OCI-LY1 (cell line): ENCODE results near the gene LDAF1.

Experiments used
- H2AFZ ChIP-seq: fragments of 200-600 bp; sonication (generic), shearing (Covaris generic); 2 replicates; pipeline ENCODE4 v1.6.0; 2014; ENCODE audit warnings: antibody characterized with exemption, mild to moderate bottlenecking, low read length
- H3F3A ChIP-seq: fragments of 200-600 bp; sonication (generic), shearing (Covaris generic); 2 replicates; pipeline ENCODE4 v1.6.0; 2014; ENCODE audit warnings: mild to moderate bottlenecking, antibody characterized with exemption, low read length, moderate library complexity; ENCODE audit not compliant: insufficient read depth
- H3K27ac ChIP-seq: fragments of 200-600 bp; sonication (generic); 2 replicates; pipeline ENCODE4 v1.5.1; 2014; ENCODE audit warnings: low read length, mixed run types, mild to moderate bottlenecking, low read depth; ENCODE audit not compliant: poor library complexity, severe bottlenecking
- H3K27me3 ChIP-seq: fragments of 200-600 bp; sonication (generic); 2 replicates; pipeline ENCODE4 v1.6.0; 2014; ENCODE audit warnings: antibody characterized with exemption, mild to moderate bottlenecking, low read length, moderate library complexity; ENCODE audit not compliant: insufficient read depth
- H3K36me3 ChIP-seq: fragments of 200-600 bp; sonication (generic); 2 replicates; pipeline ENCODE4 v1.6.1; 2014; ENCODE audit warnings: mild to moderate bottlenecking, antibody characterized with exemption, low read length, moderate library complexity, mixed read lengths; ENCODE audit not compliant: insufficient read depth
- H3K4me1 ChIP-seq: fragments of 200-600 bp; sonication (generic); 2 replicates; pipeline ENCODE4 v1.5.1; 2014; ENCODE audit warnings: mild to moderate bottlenecking, low read length, moderate library complexity; ENCODE audit not compliant: insufficient read depth, severe bottlenecking
- H3K4me2 ChIP-seq: fragments of 200-600 bp; sonication (generic), shearing (Covaris generic); 2 replicates; pipeline ENCODE4 v1.6.1; 2014; ENCODE audit warnings: low read length
- H3K4me3 ChIP-seq: fragments of 200-600 bp; sonication (generic); 2 replicates; pipeline ENCODE4 v1.5.1; 2014; ENCODE audit warnings: low read length, low read depth, mild to moderate bottlenecking, mixed read lengths; ENCODE audit not compliant: poor library complexity, severe bottlenecking
- H3K79me2 ChIP-seq: fragments of 200-600 bp; shearing (Covaris generic); 2 replicates; pipeline ENCODE4 v1.6.1; 2016; ENCODE audit warnings: mixed run types, low read length, mixed read lengths; ENCODE audit not compliant: insufficient read depth
- H3K9ac ChIP-seq: fragments of 200-600 bp; sonication (generic), shearing (Covaris generic); 2 replicates; pipeline ENCODE4 v1.6.1; 2014; ENCODE audit warnings: mild to moderate bottlenecking, low read length, mixed read lengths
- H3K9me2 ChIP-seq: fragments of 200-600 bp; sonication (generic), shearing (Covaris generic); 2 replicates; pipeline ENCODE4 v1.6.1; 2014; ENCODE audit warnings: low read depth, mild to moderate bottlenecking, low read length, mixed read lengths
- H3K9me3 ChIP-seq: fragments of 200-600 bp; shearing (Covaris generic); 2 replicates; pipeline ENCODE4 v1.6.1; 2014; ENCODE audit warnings: low read length, mixed read lengths
- H4K20me1 ChIP-seq: fragments of 200-600 bp; sonication (generic), shearing (Covaris generic); 2 replicates; pipeline ENCODE4 v1.6.0; 2016; ENCODE audit warnings: mild to moderate bottlenecking, low read length; ENCODE audit not compliant: insufficient read depth
- CTCF ChIP-seq: fragments of 200-600 bp; sonication (generic), shearing (Covaris generic); IDR thresholded peaks from 2 replicates; pipeline ENCODE4 v1.5.1; 2017; ENCODE audit warnings: mild to moderate bottlenecking, antibody characterized with exemption, low read length, moderate library complexity, mixed read lengths
- EZH2 ChIP-seq: fragments of 200-600 bp; sonication (generic), shearing (Covaris generic); IDR thresholded peaks from 2 replicates; pipeline ENCODE4 v1.8.0; 2017; ENCODE audit warnings: borderline replicate concordance, mixed run types, mild to moderate bottlenecking, antibody characterized with exemption, low read length, moderate library complexity, mixed read lengths

The LDAF1 gene

DNA sequence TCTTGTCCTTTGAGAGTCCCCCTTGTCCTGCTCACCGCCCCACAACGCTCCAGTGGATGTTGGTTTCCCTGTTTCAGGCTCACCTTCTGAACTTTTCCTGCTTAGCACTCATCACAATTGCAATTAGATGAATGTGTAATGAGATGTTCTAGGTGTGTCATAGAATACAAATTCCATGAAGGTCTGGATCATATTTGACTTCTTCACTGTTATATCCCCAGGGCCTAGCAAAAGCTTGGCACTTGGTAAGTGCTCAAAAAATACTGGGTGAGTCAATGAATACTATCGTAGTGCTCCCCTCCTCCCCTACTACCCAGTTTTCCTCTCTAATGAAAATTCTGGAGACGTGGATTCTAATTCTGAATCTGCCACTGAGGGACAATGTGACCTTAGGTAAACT, 40.9 kb upstream of the LDAF1 start:
- no peak overlapping the region for H3K9ac ChIP-seq
- no peaks in the 10 kb centered on the region for H3F3A ChIP-seq
- H3K9me3 ChIP-seq, result peaks cover 13% of the 10 kb centered on the region
- no peak overlapping the region for H3K4me2 ChIP-seq
- H3K27ac ChIP-seq, result no peak overlapping the region
- H3K4me3 ChIP-seq, result no peak overlapping the region
- H3K36me3 ChIP-seq, result peaks cover 11% of the 10 kb centered on the region; the same call in 1 of the 2 replicates
- TF ChIP-seq EZH2 (no peak), CTCF (no peak)
- no peak overlapping the region for H2AFZ ChIP-seq
- H3K79me2 ChIP-seq, result no peaks in the 10 kb centered on the region
- no peaks in the 10 kb centered on the region for H3K27me3 ChIP-seq
- no peaks in the 10 kb centered on the region for H4K20me1 ChIP-seq
- peaks cover 10% of the 10 kb centered on the region for H3K4me1 ChIP-seq
- no peaks in the 10 kb centered on the region for H3K9me2 ChIP-seq

DNA sequence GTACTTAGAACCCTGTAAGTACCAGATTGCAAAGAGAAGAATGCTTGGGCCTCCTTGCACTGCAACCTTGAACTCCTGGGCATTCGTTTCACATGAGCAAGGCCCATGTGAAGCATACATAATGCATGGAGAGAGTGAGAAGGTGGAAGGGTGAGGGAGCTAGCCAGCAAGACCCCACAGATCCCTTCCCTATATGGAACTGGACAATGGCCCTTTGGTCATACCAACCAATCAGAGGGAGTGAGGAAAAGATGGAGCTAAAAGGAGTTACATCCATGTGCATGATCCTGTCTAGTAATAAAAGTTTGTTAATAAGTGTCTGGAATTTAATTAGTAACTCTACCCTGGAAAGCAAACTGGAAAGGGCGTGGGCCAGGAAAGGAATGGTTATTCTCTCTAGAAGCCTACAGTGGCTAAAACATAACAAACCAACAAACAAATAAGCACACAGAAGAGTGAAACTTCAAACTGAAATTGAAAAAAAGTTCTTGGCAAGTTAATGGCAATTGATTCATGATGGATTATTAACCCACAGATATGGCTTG, 37.4 kb upstream of the LDAF1 start:
- no peaks in the 10 kb centered on the region for H3K79me2 ChIP-seq
- H3K9me3 ChIP-seq, result peaks cover 11% of the 10 kb centered on the region
- H3F3A ChIP-seq, result no peaks in the 10 kb centered on the region
- no peak overlapping the region for H3K27ac ChIP-seq
- H3K4me3 ChIP-seq, result no peak overlapping the region
- peaks cover 11% of the 10 kb centered on the region; the same call in 1 of the 2 replicates for H3K36me3 ChIP-seq
- H3K9ac ChIP-seq, result no peak overlapping the region
- H3K4me1 ChIP-seq, result peaks cover 8% of the 10 kb centered on the region
- H2AFZ ChIP-seq, result no peak overlapping the region
- no peaks in the 10 kb centered on the region for H4K20me1 ChIP-seq
- H3K27me3 ChIP-seq, result no peaks in the 10 kb centered on the region
- TF ChIP-seq CTCF (no peak), EZH2 (no peak)
- no peak overlapping the region for H3K4me2 ChIP-seq
- H3K9me2 ChIP-seq, result no peaks in the 10 kb centered on the region

GRCh38 chr16:21125191-21125590, 33.3 kb upstream of the LDAF1 start:
- Histone ChIP-seq H3F3A (no peaks in the 10 kb centered on the region), H3K4me1 (no peaks in the 10 kb centered on the region), H3K27me3 (no peaks in the 10 kb centered on the region), H3K4me2 (no peak overlapping the region), H3K36me3 (0 out of 2 replicates have a peak, but pooled peaks cover 5% of the 10 kb centered on the region), H3K9me3 (no peaks in the 10 kb centered on the region), H3K9ac (no peak overlapping the region), H3K79me2 (no peaks in the 10 kb centered on the region), H3K4me3 (no peak overlapping the region), H3K9me2 (no peaks in the 10 kb centered on the region), H2AFZ (no peak overlapping the region), H3K27ac (no peak overlapping the region), H4K20me1 (no peaks in the 10 kb centered on the region)
- TF ChIP-seq EZH2 (no peak), CTCF (no peak)
